ENCODE data around the gene CATSPER4.

CATSPER4 gene

DNA sequence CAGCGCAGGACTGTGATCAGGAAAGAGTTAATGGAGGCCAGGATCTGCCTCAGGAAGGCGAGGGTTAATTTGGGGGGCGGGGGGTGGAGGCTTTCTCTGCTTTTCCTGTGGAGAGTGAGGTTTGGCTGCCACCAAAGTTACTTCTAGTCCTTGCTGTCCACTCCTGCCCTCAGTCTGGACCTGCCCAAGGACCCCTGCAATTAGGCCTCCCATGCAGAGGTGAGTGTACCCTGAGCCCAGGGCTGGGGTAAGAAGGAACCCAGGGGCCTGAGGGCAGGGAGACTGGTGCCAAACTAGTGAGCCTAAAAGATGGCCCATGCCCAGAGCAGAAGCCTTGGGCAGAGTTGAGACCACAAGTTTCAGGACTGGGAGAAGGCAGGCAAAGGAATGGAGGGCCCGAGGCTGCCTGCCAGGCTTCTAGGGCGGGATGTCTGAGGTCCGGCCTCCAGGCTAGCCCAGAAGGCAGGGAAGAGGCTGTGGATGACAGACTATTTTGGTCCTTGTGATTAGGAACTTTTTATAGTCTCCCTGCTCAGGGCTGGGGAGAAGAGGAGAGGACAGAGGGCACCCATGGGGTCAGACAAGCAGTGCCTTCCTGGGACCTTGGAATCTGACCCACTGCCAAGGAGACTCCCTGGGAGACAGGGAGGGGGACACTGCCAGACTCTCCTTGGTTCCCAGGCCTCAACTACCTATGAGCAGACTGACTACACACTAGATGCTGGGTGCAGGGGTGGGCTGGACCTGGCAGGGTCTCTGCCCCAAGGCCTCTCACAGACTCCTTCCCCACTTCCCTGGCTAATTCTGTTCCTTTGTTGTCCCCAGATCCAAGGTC lies 31.3 kb upstream of the CATSPER4 start, which contains the start of gene FAM110D:
Gene FAM110D (plus strand): TSS at position 172 of the 835 bp plus-strand sequence. CDS start 2,213 bp downstream, outside the sequence.
- Histone ChIP-seq H3K27ac (no peak within 1 kb of the TSS), H3K9me3 (no peaks in the 10 kb centered on the region), H3K4me3 (peak within 1 kb of the TSS; percentile 15 to 63), H3K27me3 (peaks cover 0 to 55% of the 10 kb centered on the region in 2 donors), H3K36me3 (no peaks in the 10 kb centered on the region), H3K4me1 (peaks cover 0 to 22% (median 16%) of the 10 kb centered on the region in 4 donors)
- intact Hi-C loops (cut with DNase I; ENCODE audit: low total_unique reads): no loop called here
- TF ChIP-seq, protein P1, sequence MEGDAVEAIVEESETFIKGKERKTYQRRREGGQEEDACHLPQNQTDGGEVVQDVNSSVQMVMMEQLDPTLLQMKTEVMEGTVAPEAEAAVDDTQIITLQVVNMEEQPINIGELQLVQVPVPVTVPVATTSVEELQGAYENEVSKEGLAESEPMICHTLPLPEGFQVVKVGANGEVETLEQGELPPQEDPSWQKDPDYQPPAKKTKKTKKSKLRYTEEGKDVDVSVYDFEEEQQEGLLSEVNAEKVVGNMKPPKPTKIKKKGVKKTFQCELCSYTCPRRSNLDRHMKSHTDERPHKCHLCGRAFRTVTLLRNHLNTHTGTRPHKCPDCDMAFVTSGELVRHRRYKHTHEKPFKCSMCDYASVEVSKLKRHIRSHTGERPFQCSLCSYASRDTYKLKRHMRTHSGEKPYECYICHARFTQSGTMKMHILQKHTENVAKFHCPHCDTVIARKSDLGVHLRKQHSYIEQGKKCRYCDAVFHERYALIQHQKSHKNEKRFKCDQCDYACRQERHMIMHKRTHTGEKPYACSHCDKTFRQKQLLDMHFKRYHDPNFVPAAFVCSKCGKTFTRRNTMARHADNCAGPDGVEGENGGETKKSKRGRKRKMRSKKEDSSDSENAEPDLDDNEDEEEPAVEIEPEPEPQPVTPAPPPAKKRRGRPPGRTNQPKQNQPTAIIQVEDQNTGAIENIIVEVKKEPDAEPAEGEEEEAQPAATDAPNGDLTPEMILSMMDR (IDR thresholded peaks at IDR 0.05): no peak
- DNase-seq: peak in 1 of 2 donors; percentile 37

DNA sequence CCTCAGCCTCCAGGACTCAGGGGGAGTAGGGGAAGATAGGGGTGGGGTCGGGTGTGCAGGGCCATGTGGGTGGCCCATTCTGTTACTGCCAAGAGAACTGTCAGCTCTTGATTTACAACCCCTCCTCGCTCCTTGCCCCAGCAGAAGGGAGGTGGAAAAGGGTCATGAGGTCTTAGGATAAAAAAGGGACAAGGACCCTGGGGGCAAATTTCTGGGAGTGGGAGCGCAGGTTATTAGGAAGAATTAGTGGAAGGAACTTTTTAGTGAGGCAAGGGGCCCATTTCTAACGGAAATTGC lies 30.7 kb upstream of the CATSPER4 start:
- Histone ChIP-seq H3K4me1 (peaks cover 0 to 28% (median 20%) of the 10 kb centered on the region in 4 donors), H3K27me3 (peaks cover 0 to 54% of the 10 kb centered on the region in 2 donors), H3K9me3 (no peaks in the 10 kb centered on the region), H3K4me3 (peak overlapping the region; percentile 15 to 63), H3K36me3 (no peaks in the 10 kb centered on the region), H3K27ac (no peak overlapping the region)
- TF ChIP-seq, protein P1 (IDR thresholded peaks at IDR 0.05): no peak
- intact Hi-C loops (cut with DNase I; ENCODE audit: low total_unique reads): loop anchor here (5.0 kb wide), 1 partner anchor 47 kb away; the partner anchor contains the start of gene PDIK1L
- DNase-seq: no peak

DNA sequence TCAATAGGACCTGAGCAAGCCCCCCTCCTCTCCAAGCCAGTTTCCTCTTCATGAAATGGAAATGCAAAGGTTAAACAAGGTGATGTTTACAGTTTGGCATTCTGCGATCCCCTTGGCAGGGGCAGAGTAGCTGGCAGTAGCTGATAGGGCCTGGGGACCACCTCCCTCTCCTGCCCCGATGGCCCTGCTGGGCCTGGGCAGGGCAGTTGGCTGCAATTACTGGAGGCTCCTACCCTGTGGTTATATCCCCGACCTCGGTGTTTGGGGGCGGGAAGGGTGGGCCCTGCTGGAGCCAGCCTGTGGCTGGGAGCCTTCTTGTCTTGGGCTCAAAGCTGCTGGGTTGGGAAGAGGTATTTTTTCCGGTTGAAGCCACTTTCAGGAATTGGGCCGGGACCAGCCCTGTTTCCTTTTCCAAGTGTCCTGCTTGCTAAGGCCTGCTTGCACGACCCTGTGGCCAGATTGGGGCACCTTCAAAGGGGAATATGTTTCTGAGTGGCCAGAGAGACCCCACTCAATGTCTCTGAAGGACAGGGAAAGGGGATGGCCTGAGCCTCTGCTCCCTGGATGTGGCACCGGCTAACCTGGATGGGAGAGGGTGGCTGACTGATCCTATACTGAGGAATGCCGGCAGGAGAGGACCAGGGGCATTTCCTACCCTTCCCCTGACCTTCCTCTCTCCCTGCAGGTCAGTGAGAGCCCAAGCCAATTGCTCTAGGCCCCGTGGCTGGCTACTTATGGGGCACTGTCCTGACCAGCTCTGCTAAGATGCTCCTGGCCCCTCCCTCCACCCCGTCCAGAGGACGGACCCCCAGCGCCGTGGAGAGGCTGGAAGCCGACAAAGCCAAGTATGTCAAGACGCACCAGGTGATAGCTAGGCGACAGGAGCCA lies 29.6 kb upstream of the CATSPER4 start:
- no peak for DNase-seq
- Histone ChIP-seq H3K9me3 (no peaks in the 10 kb centered on the region), H3K27me3 (peaks cover 0 to 43% of the 10 kb centered on the region in 2 donors), H3K36me3 (no peaks in the 10 kb centered on the region), H3K4me1 (peaks cover 0 to 28% (median 20%) of the 10 kb centered on the region in 4 donors), H3K4me3 (peak overlapping the region; percentile 52 to 63), H3K27ac (peak overlapping the region in 1 of 2 donors; percentile 51)
- TF ChIP-seq, protein P1 (IDR thresholded peaks at IDR 0.05): no peak
- intact Hi-C loops (cut with DNase I; ENCODE audit: low total_unique reads): loop anchor here (5.0 kb wide), 1 partner anchor 48 kb away; the partner anchor contains the start of gene PDIK1L

DNA sequence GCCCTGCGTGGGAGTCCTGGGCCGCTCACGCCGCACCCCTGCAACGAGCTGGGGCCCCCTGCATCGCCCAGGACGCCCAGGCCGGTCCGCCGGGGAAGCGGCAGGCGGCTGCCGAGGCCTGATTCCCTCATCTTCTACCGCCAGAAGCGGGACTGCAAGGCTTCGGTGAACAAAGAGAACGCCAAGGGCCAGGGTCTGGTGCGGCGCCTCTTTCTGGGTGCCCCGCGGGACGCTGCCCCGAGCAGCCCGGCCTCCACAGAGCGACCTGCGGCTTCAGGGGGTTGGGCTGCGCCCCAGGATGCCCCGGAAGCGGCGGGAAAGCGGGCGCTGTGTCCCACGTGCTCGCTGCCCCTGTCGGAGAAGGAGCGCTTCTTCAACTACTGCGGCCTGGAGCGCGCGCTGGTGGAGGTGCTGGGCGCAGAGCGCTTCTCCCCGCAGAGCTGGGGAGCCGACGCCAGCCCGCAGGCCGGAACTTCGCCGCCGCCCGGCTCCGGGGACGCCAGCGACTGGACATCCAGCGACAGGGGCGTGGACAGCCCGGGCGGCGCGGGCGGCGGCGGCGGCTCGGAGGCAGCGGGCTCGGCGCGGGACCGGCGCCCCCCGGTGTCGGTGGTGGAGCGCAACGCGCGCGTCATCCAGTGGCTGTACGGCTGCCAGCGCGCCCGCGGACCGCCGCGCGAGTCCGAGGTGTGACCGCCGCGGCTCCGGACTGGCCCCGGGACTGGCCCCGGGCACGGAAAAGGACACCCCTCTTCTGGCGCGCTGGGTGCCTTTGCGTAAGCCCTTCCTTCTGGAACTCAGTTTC lies 28.8 kb upstream of the CATSPER4 start:
- H3K27me3 ChIP-seq: peaks cover 0 to 35% of the 10 kb centered on the region in 2 donors
- intact Hi-C loops (cut with DNase I; ENCODE audit: low total_unique reads): loop anchor here (5.0 kb wide), 1 partner anchor 49 kb away; the partner anchor contains the start of gene PDIK1L
- TF ChIP-seq, protein P1 (IDR thresholded peaks at IDR 0.05): peak in 1 of 2 experiments; percentile 14
- H3K36me3 ChIP-seq: no peaks in the 10 kb centered on the region
- peak; percentile 30 to 77 for DNase-seq
- peak overlapping the region; percentile 52 to 63 for H3K4me3 ChIP-seq
- H3K27ac ChIP-seq: peak overlapping the region in 1 of 2 donors; percentile 51
- H3K4me1 ChIP-seq: peaks cover 0 to 28% (median 20%) of the 10 kb centered on the region in 4 donors
- H3K9me3 ChIP-seq: no peaks in the 10 kb centered on the region
